A673 (cell line): ENCODE measurements around the gene ANGEL2.
"Not testable (repeated sequence)": the region's sequence is repeated elsewhere in the genome, so short reads cannot be mapped to it uniquely, and the experiment has no call there.

ENCODE experiments used
- CTCF ChIP-seq: fragments of 300-800, 200-600 bp; sonication (generic); conservative IDR thresholded peaks from 2 replicates; pipeline ENCODE4 v1.5.1; 2017; ENCODE audit warnings: low read depth, mild to moderate bottlenecking, antibody characterized with exemption, low read length, moderate library complexity, mixed read lengths
- EZH2 ChIP-seq: fragments of 200-600 bp; sonication (generic); IDR thresholded peaks from 2 replicates; pipeline ENCODE4 v1.6.1; 2017; ENCODE audit warnings: borderline replicate concordance, low read depth, mild to moderate bottlenecking, mixed read lengths, antibody characterized with exemption, low read length; ENCODE audit not compliant: poor library complexity, severe bottlenecking

GRCh38 chr1:212964993-212965392 is 50.7 kb downstream of the ANGEL2 start:
- not testable (repeated sequence) for TF ChIP-seq CTCF, EZH2
